Small intestine (tissue), 7 donors: Measurements from ENCODE around the gene DNTT. TPM values are rescaled to one million over a fixed set of nuclear protein-coding genes. Genes with fewer than 3 reads are reported as not detected.

Experiments
- DNase-seq, 2 donors: peaks; one replicate each; pipeline versions ENCODE4 v3.0.0 to v3.0.0-alpha.2; 2013
- FAIRE-seq: peaks from 2 replicates; lab custom pipeline; 2012; peaks lifted over from hg19 to GRCh38; lab: Jason Lieb, UNC
- H3K27ac ChIP-seq, 3 donors: one replicate each; pipeline ENCODE4 v1.5.1; 2013; ENCODE audit warnings: low read length in 2 of 3, mild to moderate bottlenecking in 2 of 3, control low read depth in 1 of 3, inconsistent platforms in 1 of 3, low read depth in 1 of 3, moderate library complexity in 1 of 3
- H3K27me3 ChIP-seq, 3 donors: one replicate each; pipeline ENCODE4 v1.6.1; 2013; ENCODE audit warnings: low read length in 3 of 3, inconsistent platforms in 1 of 3; ENCODE audit not compliant: control insufficient read depth in 3 of 3, insufficient read depth in 3 of 3
- H3K36me3 ChIP-seq, 3 donors: one replicate each; pipeline ENCODE4 v1.6.1; 2013; ENCODE audit warnings: low read length in 3 of 3, inconsistent platforms in 1 of 3, low read depth in 1 of 3, mild to moderate bottlenecking in 1 of 3, moderate library complexity in 1 of 3; ENCODE audit not compliant: control insufficient read depth in 3 of 3, insufficient read depth in 2 of 3
- H3K4me1 ChIP-seq, 3 donors: one replicate each; pipeline ENCODE4 v1.6.1; 2013; ENCODE audit warnings: low read length in 2 of 3, inconsistent platforms in 1 of 3, low read depth in 1 of 3, mild to moderate bottlenecking in 1 of 3, moderate library complexity in 1 of 3; ENCODE audit not compliant: control insufficient read depth in 3 of 3, insufficient read depth in 2 of 3
- H3K4me3 ChIP-seq, 3 donors: one replicate each; pipeline ENCODE4 v1.5.1; 2013; ENCODE audit warnings: low read length in 3 of 3, control low read depth in 1 of 3, inconsistent platforms in 1 of 3, low read depth in 1 of 3, mild to moderate bottlenecking in 1 of 3, moderate library complexity in 1 of 3
- H3K9me3 ChIP-seq, 2 donors: one replicate each; pipeline ENCODE4 v1.6.1; 2013; ENCODE audit warnings: low read depth in 1 of 2, low read length in 1 of 2; ENCODE audit not compliant: control insufficient read depth in 2 of 2, insufficient read depth in 1 of 2
- WGBS, 3 donors: extraction: QIAGEN DNeasy Blood & Tissue Kit; methylation state at CpG; one replicate each; pipeline ENCODE4 v1.1.7; 2013; 5-methylcytosine and 5-hydroxymethylcytosine counted together
- polyA plus RNA-seq, 4 donors: library from polyadenylated mRNA; stranded (reverse) in 3 of 4; unstranded in 1 of 4; fragments of 200-250 nt in 3 of 4; fragments of 120-200 nt in 1 of 4; gene quantifications; one replicate each; pipeline versions ENCODE4 v1.2.1 to v1.2.3, GENCODE V29; 2013
- donor health status: healthy with polysubstance abuse.
- donor health status: control.
- donor health status: control.
- donor health status: Bipolar disorder and iron deficiency.
- donor health status: healthy.

DNTT gene
- polyA plus RNA-seq, 4 donors: 0.16 TPM; not detected in 3

DNA sequence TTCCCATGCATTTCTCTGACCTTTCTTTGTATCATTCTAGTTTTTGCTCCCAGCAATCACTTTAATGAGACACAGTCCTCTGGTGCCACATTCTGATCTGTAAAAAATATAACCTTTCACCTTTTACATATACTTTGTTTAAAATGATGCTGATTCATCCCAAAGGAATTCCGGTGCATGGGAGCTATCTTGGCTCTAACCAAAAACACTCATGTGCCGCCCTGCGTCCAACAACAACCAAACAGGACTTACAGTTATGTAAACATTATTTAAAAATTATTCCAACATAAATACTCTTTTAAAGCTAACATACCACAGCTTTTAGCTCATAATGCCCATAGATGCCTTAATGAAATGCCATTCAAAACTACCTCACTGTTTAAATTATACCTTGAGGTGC, 62.3 kb downstream of the DNTT start:
- H3K9me3 ChIP-seq: peaks cover 0 to 5% of the 10 kb centered on the region in 2 donors
- no peak for DNase-seq
- H3K4me3 ChIP-seq: no peak overlapping the region
- no peaks in the 10 kb centered on the region for H3K4me1 ChIP-seq
- H3K36me3 ChIP-seq: no peaks in the 10 kb centered on the region
- H3K27me3 ChIP-seq: no peaks in the 10 kb centered on the region
- FAIRE-seq: no peak
- 68 to 85% (median 83%) methylated on average over 3 of the region's 3 CpGs for WGBS, 3 donors
- H3K27ac ChIP-seq: no peak overlapping the region

DNA sequence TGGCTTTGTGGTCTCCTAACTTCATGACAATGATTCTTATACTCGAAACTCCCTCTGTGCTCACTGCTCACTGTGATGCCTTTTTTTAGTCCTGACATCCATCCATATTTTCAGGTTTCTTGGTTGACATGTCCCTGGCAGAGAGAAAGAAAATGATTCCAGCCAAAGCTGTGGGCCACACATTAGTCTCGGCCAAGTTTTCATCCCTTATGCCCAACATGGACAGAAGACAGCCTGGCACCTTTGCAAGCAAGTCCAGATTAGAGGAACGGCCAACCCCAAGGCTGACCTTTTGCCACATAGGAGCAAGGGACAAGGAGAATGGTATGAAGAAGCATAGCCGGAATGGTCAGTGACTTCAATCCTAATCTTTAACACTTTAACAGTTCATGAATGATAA, 63.2 kb downstream of the DNTT start:
- Histone ChIP-seq H3K27ac (no peak overlapping the region), H3K4me1 (no peaks in the 10 kb centered on the region), H3K9me3 (peaks cover 0 to 3% of the 10 kb centered on the region in 2 donors), H3K4me3 (no peak overlapping the region), H3K27me3 (no peaks in the 10 kb centered on the region), H3K36me3 (no peaks in the 10 kb centered on the region)
- WGBS, 3 donors: 83 to 90% (median 84%) methylated on average over 4 of the region's 4 CpGs
- FAIRE-seq (no peak), DNase-seq (no peak)

DNA sequence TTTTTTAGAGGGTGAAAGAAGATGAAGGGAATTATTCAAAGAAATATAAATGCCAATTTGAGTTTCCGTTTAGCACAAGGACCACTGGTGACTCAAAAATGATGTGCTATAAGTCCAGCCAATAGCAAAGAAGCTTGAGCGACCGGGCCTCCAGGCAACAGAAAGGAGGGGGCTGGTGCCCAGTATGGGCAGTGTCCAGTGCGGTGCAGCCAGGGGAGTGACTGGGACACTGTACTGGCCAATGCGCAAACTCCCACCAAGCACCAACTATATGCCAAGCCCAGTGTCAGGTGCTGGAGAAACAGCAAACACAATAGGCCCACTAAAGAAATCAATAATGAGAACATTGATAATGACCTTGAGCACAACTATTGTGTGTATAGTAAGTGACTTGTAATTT, 64.7 kb downstream of the DNTT start:
- Histone ChIP-seq H3K27me3 (no peaks in the 10 kb centered on the region), H3K4me1 (no peaks in the 10 kb centered on the region), H3K4me3 (no peak overlapping the region), H3K27ac (no peak overlapping the region), H3K36me3 (no peaks in the 10 kb centered on the region), H3K9me3 (no peaks in the 10 kb centered on the region)
- DNase-seq: no peak
- WGBS, 3 donors: 87 to 99% (median 90%) methylated on average over 5 of the region's 5 CpGs
- no peak for FAIRE-seq

DNA sequence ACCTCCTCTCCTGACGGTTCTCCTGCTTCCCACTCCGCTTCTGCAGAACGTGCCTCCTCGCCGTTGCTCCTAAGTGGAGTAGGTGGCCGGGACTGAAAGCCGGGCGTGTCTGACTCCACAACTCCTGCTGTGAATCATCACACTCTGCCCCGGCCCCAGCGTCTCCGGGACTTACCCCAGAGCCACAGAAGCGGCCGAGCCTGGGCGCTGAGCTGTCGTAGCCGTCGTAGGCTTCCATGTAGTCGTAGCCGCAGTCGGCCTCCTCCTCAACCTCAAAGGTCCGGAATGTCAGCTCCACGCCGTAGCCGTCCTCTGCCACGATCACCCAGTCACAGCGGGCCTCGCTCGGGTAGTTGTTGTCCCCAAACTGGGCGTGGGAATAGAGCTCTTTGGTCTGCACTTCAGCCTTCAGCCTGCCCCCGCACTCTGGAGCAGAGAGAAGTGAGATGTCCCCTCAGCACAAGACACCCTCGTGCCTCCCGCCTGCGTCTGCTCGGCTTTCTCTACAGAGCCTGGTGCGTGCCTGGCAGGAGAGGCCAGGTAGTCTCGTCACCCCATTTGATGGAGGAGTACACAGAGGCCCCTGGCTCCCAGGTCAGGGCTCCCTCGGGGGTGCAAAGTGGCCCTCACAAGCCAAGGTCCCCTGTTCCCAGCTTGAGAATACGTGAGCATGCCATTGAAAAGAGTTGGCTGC, 65.8 kb downstream of the DNTT start:
- H3K27ac ChIP-seq: no peak overlapping the region
- no peak overlapping the region for H3K4me3 ChIP-seq
- H3K9me3 ChIP-seq: no peaks in the 10 kb centered on the region
- no peaks in the 10 kb centered on the region for H3K27me3 ChIP-seq
- FAIRE-seq: no peak
- peaks cover 0 to 3% (median 0%) of the 10 kb centered on the region in 3 donors for H3K4me1 ChIP-seq
- WGBS, 3 donors: 45 to 83% (median 49%) methylated on average over 37 to 38 of the region's 38 CpGs
- peak in 1 of 2 donors; percentile 76 for DNase-seq
- no peaks in the 10 kb centered on the region for H3K36me3 ChIP-seq

DNA sequence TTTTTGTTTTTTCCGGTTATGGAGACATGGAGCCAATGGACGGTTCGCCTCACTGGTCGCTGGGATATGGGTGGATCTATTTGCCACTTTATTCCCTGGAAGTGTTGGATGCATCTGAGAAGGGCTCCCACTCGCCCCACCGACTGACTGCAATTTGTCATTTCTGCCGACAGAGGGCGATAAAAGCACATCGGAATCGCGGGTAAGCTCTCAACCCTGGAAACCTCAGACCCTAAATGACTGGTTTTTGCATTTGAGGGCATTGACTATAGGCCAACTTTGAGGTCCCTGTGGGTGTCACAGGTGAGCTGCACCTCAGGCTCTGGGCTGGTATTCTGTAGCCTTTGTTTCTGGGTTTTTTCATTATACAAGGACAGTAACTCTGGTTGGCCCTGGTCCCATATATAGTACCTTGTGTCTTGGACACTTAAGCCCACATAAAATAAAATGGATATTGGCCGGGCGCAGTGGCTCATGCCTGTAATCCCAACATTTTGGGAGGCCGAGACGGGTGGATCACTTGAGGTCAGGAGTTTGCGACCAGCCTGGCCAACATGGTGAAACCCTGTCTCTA, 66.4 kb downstream of the DNTT start:
- no peak for FAIRE-seq

DNA sequence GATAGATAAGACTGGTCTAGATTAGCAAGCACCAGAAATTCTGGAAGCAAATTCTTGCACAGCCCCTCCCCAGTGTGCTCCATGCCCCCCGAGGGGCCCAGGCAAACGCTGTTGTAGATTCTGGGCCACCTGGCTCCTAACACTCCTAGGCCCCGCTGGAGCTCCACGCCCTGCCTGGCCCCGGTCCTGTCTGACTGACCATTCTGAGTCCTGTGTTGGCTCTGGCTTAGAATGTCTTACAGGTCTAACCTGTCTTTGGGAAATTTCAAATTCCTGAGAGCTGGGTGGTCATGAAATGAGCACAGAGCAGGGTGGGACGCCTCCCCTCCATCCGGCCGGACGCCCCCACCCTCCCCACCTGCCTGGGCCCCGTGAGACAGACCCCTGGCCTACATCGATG, 67.1 kb downstream of the DNTT start:
- WGBS, 3 donors: 74 to 79% (median 77%) methylated on average over 11 of the region's 11 CpGs
- Histone ChIP-seq H3K27me3 (no peaks in the 10 kb centered on the region), H3K9me3 (no peaks in the 10 kb centered on the region), H3K27ac (no peak overlapping the region), H3K4me1 (peaks cover 0 to 7% (median 0%) of the 10 kb centered on the region in 3 donors), H3K4me3 (no peak overlapping the region), H3K36me3 (no peaks in the 10 kb centered on the region)
- DNase-seq (no peak), FAIRE-seq (no peak)

More for the DNA sequence above, 66.4 kb downstream of the DNTT start:
- peaks cover 0 to 6% (median 0%) of the 10 kb centered on the region in 3 donors for H3K4me1 ChIP-seq
- no peaks in the 10 kb centered on the region for H3K36me3 ChIP-seq
- no peaks in the 10 kb centered on the region for H3K27me3 ChIP-seq
- H3K27ac ChIP-seq: no peak overlapping the region
- no peaks in the 10 kb centered on the region for H3K9me3 ChIP-seq
- peak; percentile 59 to 65 for DNase-seq
- 31 to 36% (median 33%) methylated on average over 16 of the region's 16 CpGs for WGBS, 3 donors
- no peak overlapping the region for H3K4me3 ChIP-seq

DNA sequence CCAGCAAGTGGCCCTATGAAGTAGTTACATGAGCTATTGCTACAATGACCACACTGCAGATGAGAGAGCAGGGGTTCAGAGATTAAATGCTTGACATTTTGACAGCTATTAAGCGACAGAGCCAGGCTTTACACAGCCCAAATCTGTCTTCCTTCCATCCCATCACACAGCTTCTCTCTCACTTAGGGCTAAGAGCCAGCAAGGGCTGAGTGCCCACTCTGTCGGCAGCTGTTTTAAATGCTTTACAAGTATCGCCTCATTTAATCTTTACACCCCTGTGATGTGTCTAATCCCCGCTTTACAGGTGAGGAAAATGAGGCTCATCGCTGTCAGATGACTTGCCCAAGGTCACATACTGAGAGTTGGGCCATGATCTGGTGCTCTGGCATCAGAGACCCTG, 69.8 kb downstream of the DNTT start:
- H3K36me3 ChIP-seq: no peaks in the 10 kb centered on the region
- H3K4me1 ChIP-seq: peaks cover 0 to 7% (median 0%) of the 10 kb centered on the region in 3 donors
- H3K27me3 ChIP-seq: no peaks in the 10 kb centered on the region
- H3K27ac ChIP-seq: no peak overlapping the region
- H3K4me3 ChIP-seq: no peak overlapping the region
- WGBS, 3 donors: 83 to 91% (median 89%) methylated on average over 5 of the region's 5 CpGs
- H3K9me3 ChIP-seq: no peaks in the 10 kb centered on the region
- DNase-seq (no peak), FAIRE-seq (no peak)

DNA sequence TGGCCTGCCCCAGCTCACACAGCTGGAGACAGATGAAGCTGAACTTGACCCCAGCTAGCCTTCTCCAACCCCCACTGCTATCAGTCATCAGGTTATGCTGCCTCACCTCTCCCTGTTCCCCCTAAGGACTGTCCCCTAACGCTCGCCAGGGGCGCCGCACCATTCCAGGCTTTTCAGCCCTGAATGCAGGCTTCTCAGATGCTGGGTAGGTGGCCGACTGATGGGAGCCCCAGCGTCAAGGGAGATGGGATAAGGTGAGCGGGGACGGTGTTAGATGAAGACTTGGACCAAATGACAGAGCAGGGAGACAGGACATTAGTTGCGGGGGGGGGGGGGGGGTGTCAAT, 70.4 kb downstream of the DNTT start:
- H3K27me3 ChIP-seq: no peaks in the 10 kb centered on the region
- H3K27ac ChIP-seq: no peak overlapping the region
- no peaks in the 10 kb centered on the region for H3K9me3 ChIP-seq
- 26 to 42% (median 39%) methylated on average over 9 of the region's 9 CpGs for WGBS, 3 donors
- peaks cover 0 to 7% (median 0%) of the 10 kb centered on the region in 3 donors for H3K4me1 ChIP-seq
- no peaks in the 10 kb centered on the region for H3K36me3 ChIP-seq
- peak overlapping the region in 1 of 3 donors; percentile 49 for H3K4me3 ChIP-seq
- peak in 1 of 2 donors; percentile 28 for DNase-seq
- no peak for FAIRE-seq
